Right cardiac atrium (tissue), 5 donors: ENCODE measurements around the gene CFB. TPM values are rescaled to one million over a fixed set of nuclear protein-coding genes. Genes with fewer than 3 reads are reported as not detected.

Experiments
- ATAC-seq, 2 donors: fragments of 200-7000 bp; cut with Tn5 transposase; one replicate each; pipeline versions ENCODE4 v1.8.0 to v1.9.1; 2020; ENCODE audit warnings: moderate library complexity in 2 of 2, mild to moderate bottlenecking in 1 of 2
- DNase-seq, 3 donors: peaks; one replicate each; pipeline ENCODE4 v3.0.0-alpha.2; 2020
- H3K27ac ChIP-seq: one replicate; pipeline ENCODE4 v1.5.1; 2013; ENCODE audit warnings: mild to moderate bottlenecking, low read length, control low read depth, moderate library complexity
- H3K27me3 ChIP-seq: one replicate; pipeline ENCODE4 v1.6.1; 2013; ENCODE audit not compliant: control insufficient read depth, insufficient read depth
- H3K4me1 ChIP-seq: one replicate; pipeline ENCODE4 v1.6.1; 2013; ENCODE audit warnings: low read length; ENCODE audit not compliant: control insufficient read depth, insufficient read depth
- H3K4me3 ChIP-seq: one replicate; pipeline ENCODE4 v1.5.1; 2013; ENCODE audit warnings: low read length, control low read depth
- H3K9me3 ChIP-seq: one replicate; pipeline ENCODE4 v1.6.1; 2013; ENCODE audit warnings: low read length; ENCODE audit not compliant: control insufficient read depth
- WGBS: extraction: QIAGEN DNeasy Blood & Tissue Kit; methylation state at CpG from one replicate; pipeline ENCODE4 v1.1.7; 2013; 5-methylcytosine and 5-hydroxymethylcytosine counted together
- intact Hi-C, 4 donors: fragments of 100-400 bp; cut with DNase I; formaldehyde crosslinking; loops; one replicate each; pipeline versions ENCODE4 v1.11.0 to v1.14.0; 2022 to 2023
- polyA plus RNA-seq: library from polyadenylated mRNA; stranded (reverse); fragments of 200-250 nt; gene quantifications from one replicate; pipeline ENCODE4 v1.2.3, GENCODE V29; 2013
- total RNA-seq, 4 donors: library from RNA; stranded (reverse); fragmentation: NEBNext Ultra II Directional; extraction: Animal tissue kit (Norgen Biotek cat#: 25700); gene quantifications; one replicate each; pipeline ENCODE4 v1.2.1, GENCODE V29; 2021
- donor health status: healthy with polysubstance abuse.
- donor health status: DM: no; HTN: yes; CAD: no.
- donor health status: DM: no; HTN: no; CAD: no.
- donor health status: DM: no; HTN: yes; CAD: no; lungs with severe emphysema.
- donor health status: DM: yes; HTN: yes; CAD: no.

CFB gene
- total and polyA plus RNA-seq, 5 donors: 10.4 to 34.2 (median 19.8) TPM

- no peak for ATAC-seq
- WGBS: 85% methylated on average over 6 of the region's 6 CpGs
Observed at GRCh38 chr6:31948753-31949413, 3.0 kb downstream of the CFB start.

GRCh38 chr6:31949926-31950548 lies 4.1 kb downstream of the CFB start:
- H3K4me1 ChIP-seq: no peaks in the 10 kb centered on the region
- H3K27ac ChIP-seq: no peak overlapping the region
- ATAC-seq (no peak), DNase-seq (no peak)
- WGBS: 82% methylated on average over 7 of the region's 7 CpGs
- no peaks in the 10 kb centered on the region for H3K27me3 ChIP-seq
- H3K4me3 ChIP-seq: no peak overlapping the region
- intact Hi-C loops: loop anchor here (5.0 to 10.0 kb wide), 4 partner anchors 45 to 268 kb away; partner anchors contain the start of genes LY6G5C (in 3 of the 4), ZBTB12 (in 2 of the 4) and EHMT2 (in 1 of the 4)
- H3K9me3 ChIP-seq: no peaks in the 10 kb centered on the region

More at GRCh38 chr6:31948753-31949413, 3.0 kb downstream of the CFB start:
- H3K9me3 ChIP-seq: no peaks in the 10 kb centered on the region
- no peak for DNase-seq
- H3K27me3 ChIP-seq: no peaks in the 10 kb centered on the region
- no peaks in the 10 kb centered on the region for H3K4me1 ChIP-seq
- H3K27ac ChIP-seq: no peak overlapping the region
- intact Hi-C loops: no loop called here
- H3K4me3 ChIP-seq: no peak overlapping the region

DNA sequence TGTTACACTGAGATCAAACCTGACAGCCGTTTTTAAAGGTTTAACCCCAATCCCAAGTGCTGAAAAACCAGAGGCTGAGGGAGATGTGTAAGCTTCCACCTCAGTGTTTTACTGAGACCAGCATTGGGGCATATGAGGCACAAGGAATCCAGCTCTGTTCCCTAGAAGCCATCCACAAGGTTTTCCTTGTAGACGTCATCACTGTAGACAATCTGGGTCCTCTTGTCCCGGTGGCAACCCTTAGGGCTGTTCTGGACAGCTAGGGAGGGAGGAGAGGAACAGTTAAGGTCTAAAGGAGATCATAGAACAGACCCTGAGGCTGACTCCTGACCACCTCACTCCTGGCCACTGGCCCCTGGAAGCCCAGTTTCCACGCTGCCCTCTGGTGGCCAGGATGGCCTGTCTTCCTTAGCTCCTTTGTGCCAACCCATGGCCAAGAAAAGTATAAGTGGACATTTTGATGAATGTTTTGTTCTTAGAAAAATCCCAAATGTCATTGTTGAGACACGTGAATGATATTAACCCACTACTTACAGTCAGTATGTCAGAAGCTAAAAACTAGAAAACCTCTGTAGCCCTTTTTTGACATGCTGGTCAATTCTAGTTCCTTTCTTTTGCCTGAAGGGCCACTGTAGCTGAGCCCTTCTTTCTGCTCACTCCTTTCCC lies 6.4 kb downstream of the CFB start:
- DNase-seq: peak; percentile 62 to 89 (median 85)
- H3K4me3 ChIP-seq: no peak overlapping the region
- WGBS: 56% methylated on average over 5 of the region's 5 CpGs

GRCh38 chr6:31952890-31953289 lies 7.0 kb downstream of the CFB start:
- WGBS: 69% methylated on average over 5 of the region's 5 CpGs
- Histone ChIP-seq H3K4me3 (no peak overlapping the region), H3K27me3 (no peaks in the 10 kb centered on the region), H3K4me1 (no peaks in the 10 kb centered on the region), H3K27ac (no peak overlapping the region), H3K9me3 (no peaks in the 10 kb centered on the region)
- ATAC-seq: no peak
- DNase-seq: no peak
- intact Hi-C loops: loop anchor here (5.0 to 10.0 kb wide), 4 partner anchors 48 to 271 kb away; partner anchors contain the start of genes LY6G5C (in 3 of the 4), ZBTB12 (in 2 of the 4) and EHMT2 (in 1 of the 4)

More for the DNA sequence above, 6.4 kb downstream of the CFB start:
- Histone ChIP-seq H3K9me3 (no peaks in the 10 kb centered on the region), H3K27ac (no peak overlapping the region), H3K27me3 (no peaks in the 10 kb centered on the region), H3K4me1 (no peaks in the 10 kb centered on the region)
- intact Hi-C loops: loop anchor here (5.0 to 10.0 kb wide), 4 partner anchors 47 to 270 kb away; partner anchors contain the start of genes LY6G5C (in 3 of the 4), ZBTB12 (in 2 of the 4) and EHMT2 (in 1 of the 4)
- ATAC-seq: peak; percentile 52 to 63

GRCh38 chr6:31954511-31954910 lies 8.6 kb downstream of the CFB start:
- ATAC-seq (no peak), DNase-seq (no peak)
- Histone ChIP-seq H3K27ac (no peak overlapping the region), H3K27me3 (no peaks in the 10 kb centered on the region), H3K4me3 (no peak overlapping the region), H3K9me3 (no peaks in the 10 kb centered on the region), H3K4me1 (no peaks in the 10 kb centered on the region)
- WGBS: 97% methylated on average over 28 of the region's 28 CpGs
- intact Hi-C loops: loop anchor here (5.0 to 10.0 kb wide), 4 partner anchors 50 to 272 kb away; partner anchors contain the start of genes LY6G5C (in 3 of the 4), ZBTB12 (in 2 of the 4) and EHMT2 (in 1 of the 4)

- Histone ChIP-seq H3K27ac (no peak overlapping the region), H3K4me1 (no peaks in the 10 kb centered on the region), H3K27me3 (no peaks in the 10 kb centered on the region), H3K4me3 (no peak overlapping the region), H3K9me3 (no peaks in the 10 kb centered on the region)
- DNase-seq (no peak), ATAC-seq (no peak)
- intact Hi-C loops: loop anchor here (5.0 to 10.0 kb wide), 4 partner anchors 52 to 272 kb away; partner anchors contain the start of genes ZBTB12 (in 3 of the 4), LY6G5C (in 2 of the 4) and EHMT2 (in 1 of the 4)
- WGBS: 93% methylated on average over 3 of the region's 3 CpGs
Observed at GRCh38 chr6:31956796-31957195, 10.9 kb downstream of the CFB start.

- ATAC-seq: peak in 1 of 2 donors; percentile 5
- WGBS: 8% methylated on average over 11 of the region's 11 CpGs
- Histone ChIP-seq H3K4me3 (peak overlapping the region; percentile 73), H3K9me3 (no peaks in the 10 kb centered on the region), H3K27ac (peak overlapping the region; percentile 40), H3K27me3 (no peaks in the 10 kb centered on the region), H3K4me1 (no peaks in the 10 kb centered on the region)
- intact Hi-C loops: loop anchor here (5.0 to 10.0 kb wide), 4 partner anchors 54 to 274 kb away; partner anchors contain the start of genes ZBTB12 (in 3 of the 4), LY6G5C (in 2 of the 4) and EHMT2 (in 1 of the 4)
- DNase-seq: no peak
Observed at GRCh38 chr6:31958412-31958740, 12.5 kb downstream of the CFB start.

- DNase-seq (peak; percentile 99), ATAC-seq (peak; percentile 98 to 99)
- Histone ChIP-seq H3K4me1 (no peaks in the 10 kb centered on the region), H3K4me3 (peak within 1 kb of the TSS; percentile 73), H3K9me3 (no peaks in the 10 kb centered on the region), H3K27ac (peak within 1 kb of the TSS; percentile 67), H3K27me3 (no peaks in the 10 kb centered on the region)
- intact Hi-C loops: loop anchor here (5.0 to 10.0 kb wide), 4 partner anchors 54 to 274 kb away; partner anchors contain the start of genes ZBTB12 (in 3 of the 4), LY6G5C (in 2 of the 4) and EHMT2 (in 1 of the 4)
- WGBS: under 1% methylated on average over 59 of the region's 59 CpGs
Observed at GRCh38 chr6:31958741-31959739, 13.1 kb downstream of the CFB start, which contains the start of the genes NELFE and SKIC2. NELFE (minus strand) TSS chr6:31958971; CDS start chr6:31958446, 525 bp downstream. SKIC2 (plus strand) TSS chr6:31959175; CDS start chr6:31959193, 18 bp downstream.

DNA sequence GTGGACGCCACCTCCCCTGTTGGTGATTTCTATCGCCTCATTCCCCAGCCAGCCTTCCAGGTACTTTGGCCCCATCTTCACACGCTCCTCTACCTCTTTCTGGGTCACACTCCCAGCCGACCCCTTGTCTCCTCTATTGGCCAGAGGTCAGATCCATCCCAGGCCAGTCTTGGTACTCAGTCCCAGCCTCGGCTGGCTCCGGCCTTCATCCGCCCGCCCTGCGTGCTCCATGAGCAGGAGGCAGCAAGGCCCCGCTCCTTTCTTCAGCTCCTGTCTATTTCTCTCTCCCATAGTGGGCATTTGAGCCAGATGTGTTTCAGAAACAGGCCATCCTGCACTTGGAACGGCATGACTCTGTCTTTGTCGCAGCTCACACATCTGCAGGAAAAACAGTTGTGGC lies 15.7 kb downstream of the CFB start:
- Histone ChIP-seq H3K9me3 (no peaks in the 10 kb centered on the region), H3K27me3 (no peaks in the 10 kb centered on the region), H3K27ac (no peak overlapping the region), H3K4me3 (no peak overlapping the region), H3K4me1 (no peaks in the 10 kb centered on the region)
- 91% methylated on average over 12 of the region's 12 CpGs for WGBS
- ATAC-seq (no peak), DNase-seq (no peak)
- intact Hi-C loops: no loop called here

DNA sequence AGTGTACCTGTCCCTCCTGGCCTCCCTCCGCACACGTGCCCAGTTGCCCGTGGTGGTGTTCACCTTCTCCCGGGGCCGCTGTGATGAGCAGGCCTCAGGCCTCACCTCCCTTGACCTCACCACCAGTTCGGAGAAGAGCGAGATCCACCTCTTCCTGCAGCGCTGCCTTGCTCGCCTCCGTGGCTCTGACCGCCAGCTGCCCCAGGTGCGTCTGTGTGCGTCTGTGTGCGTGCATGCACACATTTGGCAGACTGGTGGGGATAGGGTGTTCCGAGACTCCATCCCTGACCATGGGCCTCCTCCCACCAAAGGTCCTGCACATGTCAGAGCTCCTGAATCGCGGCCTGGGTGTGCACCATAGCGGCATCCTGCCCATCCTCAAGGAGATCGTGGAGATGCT lies 18.0 kb downstream of the CFB start:
- no peaks in the 10 kb centered on the region for H3K4me1 ChIP-seq
- no peaks in the 10 kb centered on the region for H3K27me3 ChIP-seq
- ATAC-seq: no peak
- H3K27ac ChIP-seq: no peak overlapping the region
- no peak overlapping the region for H3K4me3 ChIP-seq
- H3K9me3 ChIP-seq: no peaks in the 10 kb centered on the region
- intact Hi-C loops: no loop called here
- 94% methylated on average over 19 of the region's 19 CpGs for WGBS
- no peak for DNase-seq
